Right atrium auricular region (tissue), 2 donors: ENCODE data around the gene PWP1. TPM values are rescaled to one million over a fixed set of nuclear protein-coding genes. Genes with fewer than 3 reads are reported as not detected.

Experiments
- DNase-seq: peaks from one replicate; pipeline ENCODE4 v3.0.0-alpha.2; 2019; ENCODE audit warnings: low spot score
- H3K27ac ChIP-seq, 2 donors: fragments of 200-600 bp; sonication (generic); 1 replicate in 1 of 2; 2 replicates in 1 of 2; pipeline ENCODE4 v1.5.1; 2016 to 2019
- H3K27me3 ChIP-seq, 2 donors: fragments of 200-600 bp; sonication (generic); one replicate each; pipeline versions ENCODE4 v1.5.1 to v1.6.0; 2017 to 2019
- H3K36me3 ChIP-seq: fragments of 200-600 bp; sonication (generic); one replicate; pipeline ENCODE4 v1.5.1; 2016
- H3K4me1 ChIP-seq, 2 donors: fragments of 200-600 bp; sonication (generic); one replicate each; pipeline versions ENCODE4 v1.5.1 to v1.6.0; 2017 to 2019
- H3K4me3 ChIP-seq, 2 donors: fragments of 200-600 bp; sonication (generic); 1 replicate in 1 of 2; 2 replicates in 1 of 2; pipeline ENCODE4 v1.5.1; 2017 to 2019; ENCODE audit warnings: mild to moderate bottlenecking in 1 of 2, moderate library complexity in 1 of 2
- H3K9me3 ChIP-seq, 2 donors: fragments of 200-600 bp; sonication (generic); one replicate each; pipeline ENCODE4 v1.5.1; 2019
- CTCF ChIP-seq, 2 donors: fragments of 200-600 bp; sonication (generic); IDR thresholded peaks; one replicate each; pipeline ENCODE4 v1.5.1; 2019; ENCODE audit warnings: antibody characterized with exemption in 2 of 2
- total RNA-seq, 2 donors: library from RNA; depleted of rRNA; stranded (reverse); fragments of >200 nt; gene quantifications; one replicate each; pipeline ENCODE4 v1.1.0, GENCODE V29; 2016

The PWP1 gene
- total RNA-seq, 2 donors from 2014 or later: 22.2 to 49.1 TPM

GRCh38 chr12:107655281-107656065 is 30.1 kb upstream of the PWP1 start:
- Histone ChIP-seq H3K27me3 (no peaks in the 10 kb centered on the region), H3K4me3 (no peak overlapping the region), H3K9me3 (no peaks in the 10 kb centered on the region), H3K27ac (no peak overlapping the region), H3K4me1 (no peaks in the 10 kb centered on the region), H3K36me3 (no peaks in the 10 kb centered on the region)
- TF ChIP-seq CTCF (IDR thresholded peaks at IDR 0.05): no peak
- no peak for DNase-seq

DNA sequence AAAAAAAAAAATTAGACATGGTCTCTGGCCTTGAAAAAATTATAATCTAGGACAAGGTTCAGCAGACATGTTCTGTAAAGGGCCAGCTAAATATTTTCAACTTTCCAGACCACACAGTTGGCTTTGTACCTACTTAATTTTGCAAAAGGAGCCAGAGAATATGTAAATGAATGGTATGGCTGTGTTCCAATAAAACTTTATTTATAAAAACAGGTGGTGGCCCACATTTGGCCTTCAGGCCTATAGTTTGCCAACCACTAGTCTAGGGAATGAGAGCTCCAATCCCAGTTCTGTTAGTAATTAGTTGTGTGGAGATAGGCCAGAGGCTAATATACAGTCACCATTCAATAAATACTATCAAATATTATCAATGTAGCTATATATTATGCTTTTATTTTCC is 29.3 kb upstream of the PWP1 start:
- Histone ChIP-seq H3K27ac (no peak overlapping the region), H3K36me3 (no peaks in the 10 kb centered on the region), H3K27me3 (no peaks in the 10 kb centered on the region), H3K4me1 (no peaks in the 10 kb centered on the region), H3K9me3 (no peaks in the 10 kb centered on the region), H3K4me3 (no peak overlapping the region)
- TF ChIP-seq CTCF (IDR thresholded peaks at IDR 0.05): no peak
- no peak for DNase-seq

DNA sequence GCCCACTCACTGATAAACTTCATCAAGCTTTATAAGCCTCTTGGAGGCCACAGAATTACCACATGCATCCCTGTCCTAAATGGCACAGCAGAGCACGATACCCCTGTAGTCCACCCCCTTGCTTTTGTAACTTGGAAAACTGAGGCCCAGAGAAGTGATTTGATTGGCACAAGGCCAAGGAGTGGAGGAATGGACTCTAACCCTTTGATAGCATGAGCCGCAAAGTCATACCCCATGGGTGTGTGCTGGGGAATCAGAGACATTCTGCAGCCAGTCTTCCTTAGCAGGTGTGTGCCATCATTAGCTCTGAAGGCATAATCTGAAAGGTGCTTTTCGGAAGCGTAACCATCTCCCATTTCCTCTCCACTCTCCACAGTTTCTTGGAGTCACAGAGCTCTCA is 28.5 kb upstream of the PWP1 start:
- no peaks in the 10 kb centered on the region for H3K4me1 ChIP-seq
- no peak overlapping the region for H3K4me3 ChIP-seq
- no peak for DNase-seq
- no peaks in the 10 kb centered on the region for H3K27me3 ChIP-seq
- H3K36me3 ChIP-seq: no peaks in the 10 kb centered on the region
- no peak overlapping the region for H3K27ac ChIP-seq
- H3K9me3 ChIP-seq: no peaks in the 10 kb centered on the region
- TF ChIP-seq CTCF (IDR thresholded peaks at IDR 0.05): no peak

- DNase-seq: no peak
- Histone ChIP-seq H3K4me1 (peaks cover 0 to 3% of the 10 kb centered on the region in 2 donors), H3K9me3 (no peaks in the 10 kb centered on the region), H3K27ac (no peak overlapping the region), H3K4me3 (no peak overlapping the region), H3K27me3 (no peaks in the 10 kb centered on the region), H3K36me3 (no peaks in the 10 kb centered on the region)
- no peak for TF ChIP-seq CTCF (IDR thresholded peaks at IDR 0.05)
Observed at GRCh38 chr12:107657621-107658020, 28.0 kb upstream of the PWP1 start.

DNA sequence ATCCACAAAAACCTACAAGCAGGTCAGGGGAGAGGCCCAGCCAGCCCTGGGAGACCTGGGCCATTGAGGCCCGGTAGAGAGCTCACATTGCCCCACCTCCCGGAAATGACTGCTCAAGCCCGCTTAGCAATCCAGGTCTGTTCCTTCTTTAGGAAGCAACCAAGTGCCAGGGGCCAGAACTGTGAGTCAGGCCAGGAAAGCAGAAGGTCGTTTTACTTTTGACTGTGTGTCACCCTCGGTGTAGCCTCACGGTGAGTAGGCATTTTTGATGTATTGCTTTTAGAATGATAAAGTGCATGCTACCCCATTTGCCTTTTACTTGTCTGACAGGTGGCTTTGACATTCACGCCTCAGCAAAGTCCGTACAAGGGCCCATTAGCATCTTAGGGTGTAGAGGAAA is 25.4 kb upstream of the PWP1 start:
- no peaks in the 10 kb centered on the region for H3K9me3 ChIP-seq
- H3K27ac ChIP-seq: no peak overlapping the region
- H3K27me3 ChIP-seq: no peaks in the 10 kb centered on the region
- TF ChIP-seq CTCF (IDR thresholded peaks at IDR 0.05): no peak
- DNase-seq: no peak
- H3K4me1 ChIP-seq: peaks cover 0 to 3% of the 10 kb centered on the region in 2 donors
- H3K36me3 ChIP-seq: no peaks in the 10 kb centered on the region
- no peak overlapping the region for H3K4me3 ChIP-seq
